ENCODE data around the gene C3. TPM values are rescaled to one million over a fixed set of nuclear protein-coding genes. Genes with fewer than 3 reads are reported as not detected.

The C3 gene
- total and polyA plus RNA-seq, 5 donors: 136 to 537 (median 273) TPM

DNA sequence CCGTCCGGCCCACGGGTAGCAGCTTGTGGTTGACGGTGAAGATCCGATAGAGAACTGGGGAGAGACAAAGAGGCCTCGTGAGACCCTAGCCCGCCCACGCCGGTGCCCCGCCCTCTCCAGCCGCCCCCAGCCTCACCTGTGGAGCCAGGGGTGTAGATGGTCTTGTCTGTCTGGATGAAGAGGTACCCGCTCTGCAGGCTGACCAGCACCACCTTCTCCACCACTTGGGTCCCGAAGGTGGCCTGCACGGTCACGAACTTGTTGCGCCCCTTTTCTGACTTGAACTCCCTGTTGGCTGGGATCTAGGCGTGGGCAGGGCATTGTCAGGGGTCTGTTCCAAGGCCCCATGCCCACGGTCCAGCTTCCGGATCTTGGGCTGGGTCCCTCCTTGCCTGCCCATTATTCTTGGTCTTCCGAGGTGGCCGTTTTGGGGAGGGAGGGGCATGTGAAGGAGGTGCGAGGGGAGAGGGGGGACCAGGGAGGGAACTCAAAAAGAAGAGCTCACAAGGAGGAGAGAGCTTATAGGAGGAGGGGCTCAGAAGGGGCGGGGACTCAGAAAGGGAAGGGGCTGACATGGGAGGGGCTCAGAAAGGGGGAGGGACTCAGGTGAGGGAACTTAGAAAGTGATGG is 2.2 kb downstream of the C3 start:
- Histone ChIP-seq H3K27me3 (ENCODE audit: control insufficient read depth, insufficient read depth) (no peaks in the 10 kb centered on the region), H3K9me3 (ENCODE audit: control insufficient read depth, low read length) (no peaks in the 10 kb centered on the region), H3K4me1 (ENCODE audit: control insufficient read depth, insufficient read depth, low read length) (no peaks in the 10 kb centered on the region), H3K27ac (ENCODE audit: low read length) (no peak overlapping the region), H3K4me3 (ENCODE audit: low read length) (no peak overlapping the region)
- no peak for ATAC-seq
- peak in 2 of 3 donors; percentile 58 to 60 for DNase-seq
- intact Hi-C loops (cut with DNase I): no loop called here
- 66% methylated on average over 23 of the region's 23 CpGs for whole genome bisulfite sequencing

DNA sequence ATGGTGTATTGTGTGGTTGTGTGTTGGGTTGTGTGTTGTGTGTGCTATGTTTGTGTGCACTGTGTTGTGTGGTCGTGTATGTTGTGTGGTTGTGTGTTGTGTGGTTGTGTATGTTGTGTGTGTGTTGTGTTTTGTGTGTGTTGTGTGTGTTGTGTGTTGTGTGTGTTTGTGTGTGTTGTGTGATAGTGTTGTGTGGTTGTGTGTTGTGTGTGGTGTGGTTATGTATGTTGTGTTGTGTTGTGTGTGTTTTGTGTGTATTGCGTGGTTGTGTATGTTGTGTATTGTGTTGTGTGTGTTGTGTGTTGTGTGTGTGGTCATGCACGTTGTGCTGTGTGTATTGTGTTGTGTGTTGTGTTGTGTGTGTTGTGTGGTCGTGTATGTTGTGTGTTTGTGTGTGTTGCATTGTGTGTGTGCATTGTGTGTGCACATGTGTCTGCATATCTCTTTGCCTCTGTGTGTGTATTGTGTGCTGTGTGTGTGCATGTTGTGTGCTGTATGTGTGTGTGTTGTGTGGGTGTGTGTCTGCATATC is 2.9 kb downstream of the C3 start:
- no peak for DNase-seq
- H3K4me1 ChIP-seq (ENCODE audit: control insufficient read depth, insufficient read depth, low read length): no peaks in the 10 kb centered on the region
- H3K9me3 ChIP-seq (ENCODE audit: control insufficient read depth, low read length): no peaks in the 10 kb centered on the region
- no peak for ATAC-seq
- H3K27ac ChIP-seq (ENCODE audit: low read length): no peak overlapping the region
- intact Hi-C loops (cut with DNase I): no loop called here
- H3K27me3 ChIP-seq (ENCODE audit: control insufficient read depth, insufficient read depth): no peaks in the 10 kb centered on the region
- WGBS: 83% methylated on average over 4 of the region's 4 CpGs
- no peak overlapping the region for H3K4me3 ChIP-seq (ENCODE audit: low read length)

DNA sequence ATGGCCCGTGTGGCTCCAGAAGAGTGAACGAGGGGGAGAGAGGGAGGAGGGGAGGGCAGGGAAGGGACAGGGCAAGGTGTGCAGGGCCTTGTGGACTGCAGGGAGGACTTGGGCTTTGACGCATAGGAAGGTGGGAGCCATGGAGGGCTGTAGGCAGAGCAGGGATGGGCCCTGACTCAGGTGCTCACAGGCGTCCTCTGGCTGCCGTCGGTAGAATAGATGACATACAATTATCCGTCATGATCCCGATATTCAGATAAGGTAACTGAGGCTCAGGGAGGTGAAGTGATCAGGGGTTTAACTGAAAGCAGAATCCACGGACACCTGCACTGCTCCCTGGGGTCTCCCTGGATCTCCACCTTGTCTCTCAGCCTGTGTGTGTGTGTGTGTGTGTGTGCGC is 3.4 kb downstream of the C3 start:
- Histone ChIP-seq H3K4me1 (ENCODE audit: control insufficient read depth, insufficient read depth, low read length) (no peaks in the 10 kb centered on the region), H3K27me3 (ENCODE audit: control insufficient read depth, insufficient read depth) (no peaks in the 10 kb centered on the region), H3K4me3 (ENCODE audit: low read length) (no peak overlapping the region), H3K9me3 (ENCODE audit: control insufficient read depth, low read length) (no peaks in the 10 kb centered on the region), H3K27ac (ENCODE audit: low read length) (no peak overlapping the region)
- intact Hi-C loops (cut with DNase I): no loop called here
- WGBS: 76% methylated on average over 10 of the region's 10 CpGs
- ATAC-seq (no peak), DNase-seq (peak in 2 of 3 donors; percentile 26 to 31)

DNA sequence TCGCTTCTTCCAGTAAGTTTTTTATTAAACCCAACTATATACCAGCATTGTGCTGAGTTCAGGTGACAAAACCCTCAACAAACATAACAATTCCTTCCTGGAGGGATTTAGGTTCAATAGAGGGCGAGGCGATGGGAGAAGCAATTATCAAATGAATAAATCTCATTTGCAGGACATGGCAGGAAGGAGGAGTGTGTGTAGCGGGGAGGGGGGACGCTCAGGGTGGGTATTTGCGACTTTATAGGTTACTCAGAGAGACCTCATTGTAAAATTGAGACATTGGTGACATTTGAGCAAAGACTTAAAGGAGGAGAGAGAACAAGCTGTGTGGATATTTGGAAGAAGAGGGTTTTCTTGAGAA is 3.9 kb downstream of the C3 start:
- Histone ChIP-seq H3K4me1 (ENCODE audit: control insufficient read depth, insufficient read depth, low read length) (no peaks in the 10 kb centered on the region), H3K4me3 (ENCODE audit: low read length) (no peak overlapping the region), H3K27ac (ENCODE audit: low read length) (no peak overlapping the region), H3K9me3 (ENCODE audit: control insufficient read depth, low read length) (no peaks in the 10 kb centered on the region), H3K27me3 (ENCODE audit: control insufficient read depth, insufficient read depth) (no peaks in the 10 kb centered on the region)
- ATAC-seq (no peak), DNase-seq (no peak)
- intact Hi-C loops (cut with DNase I): no loop called here
- 62% methylated on average over 6 of the region's 6 CpGs for WGBS

DNA sequence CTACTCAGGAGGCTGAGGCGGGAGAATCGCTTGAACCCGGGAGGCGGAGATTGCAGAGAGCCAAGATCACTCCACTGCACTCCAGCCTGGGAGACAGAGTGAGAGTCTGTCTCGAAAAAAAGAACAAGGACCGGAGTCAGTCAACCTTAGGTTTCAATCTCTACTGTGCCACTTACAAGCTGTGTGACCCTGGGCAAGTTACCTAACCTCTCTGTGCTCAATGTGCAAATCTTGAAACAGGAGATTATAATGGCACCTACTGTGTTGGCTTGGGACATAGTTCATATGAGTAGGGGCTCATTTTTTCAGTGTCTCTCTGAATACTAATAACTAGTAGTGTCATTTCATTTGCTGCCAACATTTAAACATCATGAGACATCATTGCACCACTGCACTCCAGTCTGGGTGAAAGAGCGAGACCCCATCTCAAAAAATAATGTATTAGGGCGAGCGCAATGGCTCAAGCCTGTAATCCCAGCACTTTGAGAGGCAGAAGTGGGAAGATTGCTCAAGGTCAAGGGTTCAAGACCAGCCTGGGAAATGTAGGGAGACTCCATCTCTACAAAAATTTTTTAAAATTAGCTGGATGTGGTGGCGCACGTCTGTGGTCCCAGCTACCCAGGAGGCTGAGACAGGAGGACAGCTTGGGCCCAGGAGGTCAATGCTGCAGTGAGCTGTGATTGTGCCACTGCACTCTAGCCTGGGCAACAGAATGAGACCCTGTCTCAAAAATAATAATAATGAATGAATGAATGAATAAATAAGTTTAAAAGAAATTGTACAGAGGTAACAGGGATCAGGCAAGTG is 5.5 kb downstream of the C3 start:
- no peak overlapping the region for H3K27ac ChIP-seq (ENCODE audit: low read length)
- no peaks in the 10 kb centered on the region for H3K27me3 ChIP-seq (ENCODE audit: control insufficient read depth, insufficient read depth)
- ATAC-seq: no peak
- intact Hi-C loops (cut with DNase I): no loop called here
- H3K4me1 ChIP-seq (ENCODE audit: control insufficient read depth, insufficient read depth, low read length): no peaks in the 10 kb centered on the region
- WGBS: 88% methylated on average over 11 of the region's 11 CpGs
- no peak overlapping the region for H3K4me3 ChIP-seq (ENCODE audit: low read length)
- peak in 1 of 3 donors; percentile 8 for DNase-seq
- no peaks in the 10 kb centered on the region for H3K9me3 ChIP-seq (ENCODE audit: control insufficient read depth, low read length)

DNA sequence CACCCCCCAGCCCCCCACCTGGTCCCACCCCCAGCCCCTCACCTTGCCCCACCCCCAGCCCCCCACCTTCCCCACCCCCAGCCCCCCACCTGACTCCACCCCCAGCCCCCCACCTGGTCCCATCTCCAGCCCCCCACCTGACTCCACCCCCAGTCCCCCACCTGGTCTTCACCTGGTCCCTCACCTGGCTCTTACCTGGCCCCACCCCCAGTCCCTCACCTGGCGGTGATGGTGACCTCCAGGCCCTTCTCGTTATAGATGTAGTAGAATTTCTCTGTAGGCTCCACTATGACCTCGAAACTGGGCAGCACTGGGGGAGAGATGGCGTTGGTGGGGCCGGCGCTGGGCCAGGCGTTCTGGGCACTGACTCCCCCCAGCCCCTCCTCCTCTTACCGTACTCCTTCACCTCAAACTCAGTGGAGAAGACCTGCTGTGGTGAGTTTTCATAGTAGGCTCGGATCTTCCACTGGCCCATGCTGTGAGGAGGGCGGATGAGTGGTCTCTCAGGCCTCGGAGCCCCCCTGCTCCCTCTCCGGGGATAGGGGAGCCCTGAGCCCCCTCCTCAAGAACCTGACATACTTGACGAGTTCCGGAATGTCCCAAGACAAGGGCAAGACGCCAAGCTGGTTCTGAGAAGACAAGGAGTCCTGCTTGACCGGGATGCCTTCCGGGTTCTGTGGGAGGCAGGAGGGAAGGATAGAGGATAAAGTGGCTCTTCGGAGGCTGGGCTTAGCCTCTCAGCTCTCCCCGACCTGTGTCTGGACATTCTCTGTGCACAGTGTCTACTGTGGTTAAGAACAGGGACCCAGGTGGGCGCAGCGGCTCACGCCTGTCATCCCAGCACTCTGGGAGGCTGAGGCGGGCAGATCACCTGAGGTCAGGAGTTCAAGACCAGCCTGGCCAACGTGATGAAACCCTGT is 6.4 kb downstream of the C3 start:
- no peaks in the 10 kb centered on the region for H3K4me1 ChIP-seq (ENCODE audit: control insufficient read depth, insufficient read depth, low read length)
- H3K4me3 ChIP-seq (ENCODE audit: low read length): no peak overlapping the region
- H3K27me3 ChIP-seq (ENCODE audit: control insufficient read depth, insufficient read depth): no peaks in the 10 kb centered on the region
- no peaks in the 10 kb centered on the region for H3K9me3 ChIP-seq (ENCODE audit: control insufficient read depth, low read length)
- WGBS: 66% methylated on average over 24 of the region's 24 CpGs
- no peak overlapping the region for H3K27ac ChIP-seq (ENCODE audit: low read length)
- ATAC-seq (no peak), DNase-seq (peak in 2 of 3 donors; percentile 25 to 38)
- intact Hi-C loops (cut with DNase I): no loop called here

DNA sequence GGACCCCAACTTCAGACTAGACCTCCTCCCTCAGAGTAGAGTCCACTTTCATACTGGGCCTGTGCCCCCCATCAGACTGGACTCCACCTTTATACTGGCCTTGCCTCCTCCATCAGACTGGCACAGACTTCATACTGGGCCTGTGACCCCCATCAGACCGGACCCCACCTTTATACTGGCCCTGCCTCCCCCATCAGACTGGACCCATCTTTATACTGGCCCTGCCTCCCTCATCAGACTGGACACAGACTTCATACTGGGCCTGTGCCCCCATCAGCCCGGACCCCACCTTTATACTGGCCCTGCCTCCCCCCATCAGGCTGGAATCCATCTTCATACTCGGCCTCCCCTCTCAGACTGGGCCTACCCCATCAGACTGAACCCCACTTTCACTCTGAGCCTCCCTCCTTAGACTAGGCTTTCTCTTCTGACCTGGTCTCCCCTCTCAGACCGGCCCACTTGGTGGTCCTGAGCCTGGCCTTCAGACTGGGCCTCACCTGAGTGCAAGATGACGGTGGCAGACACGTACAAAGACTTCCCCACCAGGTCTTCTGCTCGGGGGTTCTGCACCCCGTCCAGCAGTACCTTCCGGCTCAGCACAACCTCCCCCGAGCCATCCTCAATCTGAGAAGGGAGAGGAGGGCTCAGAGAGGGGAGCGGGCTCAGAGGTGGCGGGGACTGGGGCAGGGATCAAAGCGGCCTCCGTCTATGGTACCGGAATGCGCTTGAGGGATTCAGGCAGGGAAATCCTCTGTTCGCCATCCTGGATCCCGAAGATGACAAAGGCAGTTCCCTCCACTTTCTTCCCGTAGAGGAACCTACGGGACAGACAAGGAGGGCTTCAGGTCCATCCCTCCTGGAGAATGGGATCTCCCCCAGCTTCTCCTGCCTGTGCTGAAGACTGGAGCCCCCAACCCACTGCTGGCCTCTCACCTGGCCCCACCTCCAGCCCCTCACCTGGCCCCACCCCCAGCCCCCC is 7.5 kb downstream of the C3 start:
- Histone ChIP-seq H3K27ac (ENCODE audit: low read length) (no peak overlapping the region), H3K4me3 (ENCODE audit: low read length) (no peak overlapping the region), H3K4me1 (ENCODE audit: control insufficient read depth, insufficient read depth, low read length) (no peaks in the 10 kb centered on the region), H3K27me3 (ENCODE audit: control insufficient read depth, insufficient read depth) (no peaks in the 10 kb centered on the region), H3K9me3 (ENCODE audit: control insufficient read depth, low read length) (no peaks in the 10 kb centered on the region)
- WGBS: 91% methylated on average over 20 of the region's 20 CpGs
- DNase-seq (peak in 1 of 3 donors; percentile 28), ATAC-seq (no peak)
- intact Hi-C loops (cut with DNase I): no loop called here

DNA sequence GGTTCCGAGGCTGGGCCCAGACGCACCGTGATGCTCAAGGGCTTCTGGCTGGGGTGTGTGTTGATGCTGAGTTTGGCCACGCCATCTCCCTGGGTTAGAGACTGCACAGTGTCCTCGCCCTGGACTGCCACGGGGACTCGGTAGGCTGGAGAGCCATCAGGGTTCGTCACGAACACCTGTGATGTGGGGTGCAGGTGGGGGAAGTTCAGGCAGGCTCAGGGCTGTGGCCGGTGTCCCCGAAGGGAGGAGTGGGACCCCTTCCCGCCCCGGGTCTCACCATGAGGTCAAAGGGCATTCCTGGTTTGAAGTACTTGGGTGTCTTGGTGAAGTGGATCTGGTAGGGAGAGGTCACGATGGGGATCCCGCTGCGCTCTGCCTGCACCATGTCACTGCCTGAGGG is 8.2 kb downstream of the C3 start:
- Histone ChIP-seq H3K27me3 (ENCODE audit: control insufficient read depth, insufficient read depth) (no peaks in the 10 kb centered on the region), H3K9me3 (ENCODE audit: control insufficient read depth, low read length) (no peaks in the 10 kb centered on the region), H3K27ac (ENCODE audit: low read length) (no peak overlapping the region), H3K4me3 (ENCODE audit: low read length) (no peak overlapping the region), H3K4me1 (ENCODE audit: control insufficient read depth, insufficient read depth, low read length) (no peaks in the 10 kb centered on the region)
- WGBS: 88% methylated on average over 16 of the region's 16 CpGs
- intact Hi-C loops (cut with DNase I): no loop called here
- no peak for DNase-seq
- peak; percentile 20 to 25 for ATAC-seq

DNA sequence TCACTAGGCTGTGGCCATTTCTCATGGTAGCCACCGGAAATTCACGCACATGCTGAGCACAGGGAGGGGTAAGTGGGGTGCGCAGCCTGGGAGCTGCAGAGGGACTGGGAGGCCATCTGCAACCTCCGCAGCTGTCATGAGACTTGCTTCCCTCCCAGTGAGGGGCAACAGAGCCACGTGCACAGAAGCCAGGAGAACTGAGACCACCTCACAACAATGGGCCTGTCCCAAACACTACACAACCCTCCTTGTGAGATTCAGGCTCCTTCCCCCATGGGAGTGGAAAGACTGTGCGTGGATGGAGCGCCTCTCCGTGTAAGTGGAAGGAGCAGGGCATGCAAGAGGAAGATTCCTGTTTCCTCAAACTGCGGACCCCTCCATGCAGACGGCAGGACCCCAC is 8.8 kb downstream of the C3 start:
- DNase-seq (no peak), ATAC-seq (no peak)
- Histone ChIP-seq H3K4me1 (ENCODE audit: control insufficient read depth, insufficient read depth, low read length) (no peaks in the 10 kb centered on the region), H3K9me3 (ENCODE audit: control insufficient read depth, low read length) (no peaks in the 10 kb centered on the region), H3K4me3 (ENCODE audit: low read length) (no peak overlapping the region), H3K27ac (ENCODE audit: low read length) (no peak overlapping the region), H3K27me3 (ENCODE audit: control insufficient read depth, insufficient read depth) (no peaks in the 10 kb centered on the region)
- intact Hi-C loops (cut with DNase I): no loop called here
- WGBS: 67% methylated on average over 10 of the region's 10 CpGs

DNA sequence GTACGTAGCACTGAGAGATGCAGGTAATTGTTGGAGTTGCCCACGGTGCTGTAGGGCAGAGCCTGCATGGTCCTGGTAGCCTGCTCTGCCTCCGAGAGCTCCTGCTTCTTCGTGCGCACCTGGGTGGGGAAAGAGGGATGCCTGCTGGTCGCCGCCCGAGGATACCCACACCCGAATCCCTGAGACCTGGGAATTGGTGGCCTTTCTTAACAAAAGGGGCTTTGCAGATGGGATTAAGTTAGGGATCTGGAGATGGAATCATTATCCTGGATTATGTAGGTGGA is 9.4 kb downstream of the C3 start:
- intact Hi-C loops (cut with DNase I): no loop called here
- Histone ChIP-seq H3K9me3 (ENCODE audit: control insufficient read depth, low read length) (no peaks in the 10 kb centered on the region), H3K27me3 (ENCODE audit: control insufficient read depth, insufficient read depth) (no peaks in the 10 kb centered on the region), H3K27ac (ENCODE audit: low read length) (no peak overlapping the region), H3K4me3 (ENCODE audit: low read length) (no peak overlapping the region), H3K4me1 (ENCODE audit: control insufficient read depth, insufficient read depth, low read length) (no peaks in the 10 kb centered on the region)
- 49% methylated on average over 9 of the region's 9 CpGs for WGBS
- DNase-seq (no peak), ATAC-seq (no peak)

Data from right cardiac atrium (tissue), 5 donors.